NCI-H1694 treated with DMSO at 0.1 percent for 48 hours (cell line): ENCODE measurements around the gene RPL10A.

ENCODE experiments used
- DNase-seq: peaks from one replicate; lab custom pipeline; 2025; lab: John Stamatoyannopoulos, UW

Gene RPL10A

GRCh38 chr6:35492258-35492973 lies 24.2 kb downstream of the RPL10A start:
- no peak for DNase-seq

DNA sequence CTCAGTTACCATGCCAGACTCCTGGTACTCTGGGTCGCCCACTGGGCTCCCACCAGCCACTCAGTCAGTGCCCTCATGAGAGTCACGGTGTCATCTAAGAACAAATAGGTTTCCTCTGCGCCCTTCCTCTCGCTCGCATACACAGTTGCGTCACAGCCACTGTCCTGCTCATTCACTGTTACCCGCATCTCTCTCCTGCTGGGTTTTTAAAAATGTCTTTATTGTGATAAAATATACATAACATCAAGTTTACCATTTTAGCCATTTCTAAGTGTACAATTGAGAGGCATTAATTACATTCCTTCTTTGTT lies 24.7 kb downstream of the RPL10A start:
- DNase-seq: no peak

DNA sequence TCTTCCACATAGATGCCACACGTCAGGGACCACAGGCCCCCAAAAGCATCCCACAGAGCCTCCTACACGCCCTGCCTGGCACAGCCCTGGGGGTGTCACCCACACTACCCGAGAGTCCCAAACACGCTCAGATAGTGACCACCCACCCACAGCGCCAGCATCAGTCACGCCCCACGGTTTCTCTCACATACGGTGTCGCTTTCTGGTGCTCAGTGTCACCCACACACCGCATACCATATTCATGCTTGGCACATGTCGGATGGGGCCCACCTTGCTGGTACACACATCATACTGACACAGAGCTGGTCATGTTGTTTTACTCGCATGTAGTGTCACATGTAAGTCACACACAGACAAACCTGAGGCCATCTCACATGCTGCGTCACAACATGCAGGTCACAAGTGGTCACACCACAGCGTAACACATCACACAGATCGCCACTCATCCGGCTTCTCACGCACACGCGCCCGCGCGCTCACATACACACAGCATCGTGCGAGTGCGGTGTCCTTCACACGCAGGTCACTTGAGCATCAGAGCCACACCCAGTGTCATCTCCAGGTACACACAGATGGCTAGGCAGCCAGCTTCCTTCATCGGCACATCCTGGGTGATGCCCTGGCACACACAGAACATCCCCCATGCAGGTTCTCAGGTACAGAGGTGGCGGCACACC lies 25.2 kb downstream of the RPL10A start:
- DNase-seq: no peak

DNA sequence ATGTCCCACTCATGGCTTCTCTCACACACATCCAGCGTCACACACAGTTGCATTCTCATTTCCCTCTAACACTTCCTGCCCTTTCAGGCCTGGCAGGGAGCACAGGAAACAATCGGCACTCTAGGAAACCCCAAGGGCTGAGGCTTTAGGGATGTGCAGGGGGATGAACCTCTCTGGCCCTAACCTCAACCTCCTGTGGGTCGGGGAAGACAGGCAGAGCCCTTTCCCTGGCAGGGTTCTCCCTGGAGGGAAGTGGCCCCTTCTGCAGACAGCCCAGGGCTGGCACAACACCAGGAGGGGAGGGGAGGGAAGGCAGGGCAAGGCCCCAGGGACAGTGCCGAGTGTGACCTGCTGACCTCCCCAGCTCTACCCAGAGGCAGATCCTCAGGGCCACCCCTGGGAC lies 26.0 kb downstream of the RPL10A start:
- DNase-seq: no peak

GRCh38 chr6:35495258-35496035 lies 27.2 kb downstream of the RPL10A start:
- no peak for DNase-seq

GRCh38 chr6:35496036-35496840 lies 28.0 kb downstream of the RPL10A start:
- DNase-seq: no peak

- no peak for DNase-seq
Observed at GRCh38 chr6:35496841-35497570, 28.8 kb downstream of the RPL10A start, which contains the start of gene TEAD3. Gene TEAD3 (minus strand): TSS chr6:35497079.

DNA sequence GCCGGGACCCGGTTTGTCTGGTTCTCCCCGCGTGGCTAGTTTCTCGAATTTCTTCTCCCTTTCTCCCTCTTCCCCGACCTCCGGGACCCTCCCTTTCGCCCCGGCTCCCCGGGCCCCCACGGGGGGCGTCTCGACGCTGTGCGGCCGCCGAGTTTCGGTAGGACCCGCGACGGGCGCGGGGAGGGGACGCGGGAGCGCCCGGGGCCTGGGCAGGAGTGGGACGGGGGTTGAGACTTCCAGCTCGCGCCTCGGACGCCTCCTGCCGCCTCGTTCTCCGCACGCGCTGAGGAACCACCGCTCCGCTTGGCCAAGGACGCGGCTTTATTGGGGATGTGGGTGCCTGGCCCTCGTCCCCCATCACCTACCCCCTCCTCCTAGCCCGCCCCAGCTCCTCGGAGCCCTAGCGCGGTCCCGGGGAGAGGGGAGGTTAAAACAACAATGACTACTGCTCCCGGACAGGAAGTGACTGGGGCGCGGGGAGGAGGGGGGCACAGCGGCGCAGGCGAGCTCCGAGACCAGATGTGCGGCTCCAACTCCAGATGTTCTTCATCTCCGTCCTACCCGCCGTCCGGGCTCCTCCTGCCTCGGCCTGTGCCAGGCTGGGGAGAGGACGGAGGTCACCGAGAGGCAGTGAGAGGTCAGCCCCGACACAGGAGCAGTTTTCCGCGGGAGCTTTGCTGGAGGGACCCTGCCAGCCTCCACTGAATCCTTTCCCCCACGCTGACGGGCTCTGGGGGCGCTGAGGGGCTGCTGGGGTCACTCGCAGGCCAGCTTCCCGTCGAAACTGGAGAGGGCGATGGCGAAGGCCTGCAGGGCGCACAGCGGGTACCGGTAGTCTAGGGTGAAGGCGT lies 29.6 kb downstream of the RPL10A start:
- no peak for DNase-seq

DNA sequence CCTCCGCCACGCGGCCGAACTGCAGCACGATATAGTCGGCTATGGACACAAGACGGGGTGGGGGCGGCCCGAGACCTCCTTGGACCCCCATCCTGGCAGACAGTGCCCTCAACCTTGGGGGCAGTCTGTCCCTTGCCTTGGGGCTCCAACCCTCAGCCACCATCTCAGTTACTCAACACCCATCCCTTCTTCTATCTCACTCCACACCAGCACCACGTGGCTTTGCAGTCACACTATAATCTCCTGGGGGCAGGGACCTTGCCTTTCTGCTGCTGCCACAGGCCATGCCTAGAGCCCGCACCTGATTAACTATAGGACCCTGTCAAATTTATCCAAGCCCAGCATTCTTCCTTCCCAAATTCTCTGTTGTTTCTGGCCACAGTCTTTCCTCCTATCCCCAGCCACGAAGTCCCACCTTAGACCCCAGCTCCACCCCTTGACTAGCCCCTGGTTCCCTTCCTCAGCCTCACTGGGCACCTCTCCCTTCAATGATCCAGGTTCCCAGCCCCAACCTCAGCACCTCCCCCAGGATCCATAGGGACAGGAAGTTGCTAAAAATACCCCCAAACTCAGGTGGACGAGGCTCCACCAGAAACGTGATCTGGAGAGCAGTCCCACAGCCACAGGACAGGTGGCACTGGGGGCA lies 30.3 kb downstream of the RPL10A start:
- DNase-seq: no peak

GRCh38 chr6:35499372-35499771 lies 31.2 kb downstream of the RPL10A start:
- DNase-seq: no peak

- DNase-seq: no peak
Observed at GRCh38 chr6:35500782-35501181, 32.6 kb downstream of the RPL10A start.

DNA sequence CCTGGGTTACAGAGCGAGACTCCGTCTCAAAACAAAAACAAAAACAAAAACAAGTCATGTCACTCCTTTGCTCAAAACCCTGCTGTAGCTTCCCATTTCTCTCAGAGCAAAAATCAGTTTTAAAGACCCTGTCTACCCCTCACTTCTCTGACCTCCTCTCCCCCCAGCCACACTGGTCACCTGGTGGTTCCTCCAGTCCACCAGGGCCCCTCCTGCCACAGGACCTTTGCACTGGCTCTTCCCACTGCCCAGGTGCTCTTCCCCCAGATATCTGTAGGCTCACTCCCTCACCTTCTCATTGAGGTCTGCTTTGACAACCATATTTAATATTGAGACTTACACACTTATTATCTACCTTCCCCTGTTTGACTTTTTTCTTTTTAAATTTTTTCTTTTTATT lies 33.6 kb downstream of the RPL10A start:
- DNase-seq: no peak

DNA sequence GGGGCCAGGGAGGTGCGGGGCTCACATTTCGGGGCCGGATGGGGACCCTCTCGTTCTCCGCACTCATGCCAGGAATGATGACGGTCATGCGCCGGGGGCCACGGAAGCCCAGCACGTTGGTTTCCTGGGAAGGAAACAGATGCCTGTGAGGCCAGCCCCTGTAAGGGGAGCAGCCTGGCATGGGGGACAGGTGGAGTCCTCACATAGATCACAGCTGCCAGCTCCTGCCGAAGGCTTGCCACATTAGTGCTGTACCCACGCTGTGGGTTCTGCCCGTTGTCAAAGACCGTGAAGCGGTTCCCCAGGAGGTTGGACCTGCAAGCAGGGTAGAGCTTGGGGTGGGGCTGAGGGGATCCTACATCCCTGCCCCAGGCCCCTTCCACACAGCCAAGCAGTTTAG lies 35.3 kb downstream of the RPL10A start:
- no peak for DNase-seq

DNA sequence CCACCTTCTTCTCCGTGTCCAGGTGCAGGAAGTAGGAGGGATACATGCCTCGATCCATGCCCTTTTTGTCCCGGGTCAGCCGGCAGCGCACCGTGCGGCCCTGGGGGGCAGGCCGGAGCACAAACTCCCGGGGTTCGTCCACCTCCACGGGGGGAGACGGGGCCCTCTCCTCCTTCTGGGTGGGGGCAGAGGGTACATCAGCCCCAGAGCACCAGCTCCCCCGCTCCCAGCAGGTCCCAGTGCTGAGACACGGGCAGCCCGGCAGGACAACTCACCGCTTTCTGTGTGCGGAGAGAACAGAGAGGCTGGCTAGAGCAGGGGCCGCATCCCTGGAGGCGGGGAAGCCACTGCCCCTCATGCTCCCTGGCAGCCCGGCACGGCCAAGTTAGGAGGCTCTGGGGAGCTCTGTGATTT lies 37.8 kb downstream of the RPL10A start:
- DNase-seq: no peak

GRCh38 chr6:35506536-35506935 lies 38.3 kb downstream of the RPL10A start:
- DNase-seq: no peak

DNA sequence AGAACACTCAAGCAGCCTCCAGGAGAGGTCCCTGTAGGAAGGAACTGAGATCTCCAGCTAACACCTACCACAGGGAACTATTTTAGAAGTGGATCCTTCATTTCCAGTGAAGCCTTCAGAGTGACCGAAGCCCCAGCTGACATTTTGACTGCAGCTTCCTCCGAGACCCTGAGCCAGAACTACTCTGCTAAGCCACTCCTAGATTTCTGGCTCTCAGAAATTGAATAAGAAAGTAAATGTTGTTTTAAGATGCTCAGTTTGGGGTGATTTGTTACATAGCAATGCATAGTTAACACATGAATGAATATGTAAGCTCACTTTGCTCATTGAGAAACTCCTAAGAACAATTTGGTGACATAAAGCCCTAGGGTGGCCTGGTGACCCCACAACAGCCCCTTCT lies 39.0 kb downstream of the RPL10A start:
- no peak for DNase-seq

DNA sequence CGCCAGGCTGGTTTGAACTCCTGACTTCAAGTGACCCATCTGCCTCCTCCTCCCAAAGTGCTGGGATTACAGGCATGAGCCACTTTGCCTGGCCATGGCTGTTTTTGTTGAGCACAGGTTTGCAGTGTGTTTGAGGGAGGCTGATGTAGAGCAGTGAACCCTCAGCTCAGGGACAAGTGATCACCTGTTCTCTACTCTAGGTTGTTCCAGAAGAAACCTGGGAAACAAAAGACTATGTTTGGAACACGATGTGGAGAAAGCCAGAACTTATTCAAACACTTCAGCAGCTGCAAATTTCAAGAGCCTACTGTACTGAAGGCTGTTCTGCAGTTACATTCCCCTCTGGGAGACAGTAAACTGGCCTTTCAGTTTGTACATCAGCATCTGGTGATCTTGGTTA lies 39.8 kb downstream of the RPL10A start:
- DNase-seq: no peak

GRCh38 chr6:35508542-35508941 lies 40.3 kb downstream of the RPL10A start:
- DNase-seq: no peak

DNA sequence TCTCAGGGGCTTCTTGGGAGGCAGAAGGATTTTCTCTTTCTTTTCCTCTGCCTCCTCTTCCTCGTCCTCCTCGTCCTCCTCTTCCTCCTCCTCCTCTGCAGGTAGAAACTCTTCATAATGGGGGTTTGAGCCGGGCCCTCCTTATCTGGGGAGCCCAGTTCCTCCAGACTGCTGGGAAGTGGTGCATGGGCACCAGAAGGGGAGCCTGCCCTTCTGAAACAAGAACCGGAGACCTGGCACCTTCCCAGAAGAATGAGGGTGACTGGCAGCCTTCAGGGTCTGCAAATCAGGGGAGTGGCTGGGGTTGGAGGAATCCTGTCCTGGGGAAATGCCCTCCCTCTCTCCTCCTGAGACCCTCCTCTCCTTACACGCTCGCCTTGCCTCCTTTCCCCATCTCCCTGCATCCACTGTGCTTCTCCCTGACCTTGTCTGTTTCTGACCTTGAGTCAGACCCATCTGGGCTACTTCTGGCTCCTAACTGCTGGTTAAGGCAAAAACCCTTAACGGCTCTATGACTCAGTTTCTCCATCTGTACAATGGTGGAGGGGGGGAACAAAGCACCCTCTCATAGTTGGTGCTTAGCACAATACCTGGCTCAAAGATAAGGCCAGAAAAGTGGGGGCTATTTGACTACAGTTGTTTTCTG lies 42.8 kb downstream of the RPL10A start:
- DNase-seq: no peak

DNA sequence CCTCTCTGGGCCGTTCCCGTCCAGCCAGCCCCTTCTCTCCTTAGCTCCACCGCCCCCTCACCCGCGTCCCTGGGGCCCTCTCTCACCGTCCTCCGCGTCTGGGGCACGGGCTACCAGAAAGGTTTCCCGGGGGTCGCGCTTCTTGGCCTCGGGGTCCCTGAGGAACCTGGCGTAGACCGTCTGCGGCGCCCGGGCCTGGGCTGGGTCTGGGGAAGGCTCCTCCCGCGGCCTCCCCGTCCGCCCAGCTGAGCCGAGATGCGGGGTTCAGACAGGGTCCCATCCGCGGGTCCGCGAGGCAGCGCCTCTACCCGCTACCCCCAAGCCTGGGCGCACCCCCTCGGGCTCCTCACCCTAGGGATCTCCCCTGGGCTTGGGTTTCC lies 43.4 kb downstream of the RPL10A start:
- DNase-seq: no peak
